Activated B cell treated with CpG ODN at 0.5 μM for 24 hours (primary cell): ENCODE data around the gene MKLN1. TPM values are rescaled to one million over a fixed set of nuclear protein-coding genes. Genes with fewer than 3 reads are reported as not detected.

Experiments
- ATAC-seq: fragments of 200-7000 bp; cut with Tn5 transposase; one replicate; pipeline ENCODE4 v1.10.0; 2021; ENCODE audit warnings: low read depth, mild to moderate bottlenecking, moderate library complexity
- CTCF ChIA-PET: fragments of 350-600 bp; sonication (Branson Sonifier 250); formaldehyde crosslinking; loops from one replicate; lab custom pipeline; 2021; ENCODE audit warnings: antibody characterized with exemption; lab: Charles Lee
- POLR2A ChIA-PET: fragments of 350-600 bp; sonication (Branson Sonifier 250); formaldehyde crosslinking; loops from one replicate; lab custom pipeline; 2021; ENCODE audit warnings: antibody characterized with exemption; lab: Charles Lee
- DNase-seq: peaks from one replicate; pipeline ENCODE4 v3.0.0; 2022
- H3K27ac Mint-ChIP-seq: one replicate; pipeline ENCODE4 v1.8.0; 2020; ENCODE audit warnings: mixed read lengths
- H3K27me3 Mint-ChIP-seq: one replicate; pipeline ENCODE4 v1.8.0; 2021; ENCODE audit warnings: mixed read lengths
- H3K36me3 Mint-ChIP-seq: one replicate; pipeline ENCODE4 v1.8.0; 2021; ENCODE audit warnings: low read depth, mixed read lengths
- H3K4me1 Mint-ChIP-seq: one replicate; pipeline ENCODE4 v1.8.0; 2021; ENCODE audit warnings: mixed read lengths
- H3K4me3 Mint-ChIP-seq: one replicate; pipeline ENCODE4 v1.8.0; 2020; ENCODE audit warnings: mild to moderate bottlenecking, mixed read lengths
- H3K9me3 Mint-ChIP-seq: one replicate; pipeline ENCODE4 v1.8.0; 2020; ENCODE audit warnings: mixed read lengths
- intact Hi-C: fragments of 100-400 bp; cut with micrococcal nuclease; formaldehyde crosslinking; loops from one replicate; pipeline ENCODE4 v1.15.1; 2024
- total RNA-seq: library from RNA; stranded (reverse); gene quantifications from 2 replicates; pipeline ENCODE4 v1.2.3, GENCODE V29; 2022
- TF ChIP-seq, protein P1 (sequence below): fragments of 200-600 bp; IDR thresholded peaks from one replicate; pipeline ENCODE4 v1.8.0; 2022; ENCODE audit warnings: antibody characterized with exemption, mild to moderate bottlenecking

MKLN1 gene
- total RNA-seq, 1 donor from 2014 or later: 64.6 TPM

DNA sequence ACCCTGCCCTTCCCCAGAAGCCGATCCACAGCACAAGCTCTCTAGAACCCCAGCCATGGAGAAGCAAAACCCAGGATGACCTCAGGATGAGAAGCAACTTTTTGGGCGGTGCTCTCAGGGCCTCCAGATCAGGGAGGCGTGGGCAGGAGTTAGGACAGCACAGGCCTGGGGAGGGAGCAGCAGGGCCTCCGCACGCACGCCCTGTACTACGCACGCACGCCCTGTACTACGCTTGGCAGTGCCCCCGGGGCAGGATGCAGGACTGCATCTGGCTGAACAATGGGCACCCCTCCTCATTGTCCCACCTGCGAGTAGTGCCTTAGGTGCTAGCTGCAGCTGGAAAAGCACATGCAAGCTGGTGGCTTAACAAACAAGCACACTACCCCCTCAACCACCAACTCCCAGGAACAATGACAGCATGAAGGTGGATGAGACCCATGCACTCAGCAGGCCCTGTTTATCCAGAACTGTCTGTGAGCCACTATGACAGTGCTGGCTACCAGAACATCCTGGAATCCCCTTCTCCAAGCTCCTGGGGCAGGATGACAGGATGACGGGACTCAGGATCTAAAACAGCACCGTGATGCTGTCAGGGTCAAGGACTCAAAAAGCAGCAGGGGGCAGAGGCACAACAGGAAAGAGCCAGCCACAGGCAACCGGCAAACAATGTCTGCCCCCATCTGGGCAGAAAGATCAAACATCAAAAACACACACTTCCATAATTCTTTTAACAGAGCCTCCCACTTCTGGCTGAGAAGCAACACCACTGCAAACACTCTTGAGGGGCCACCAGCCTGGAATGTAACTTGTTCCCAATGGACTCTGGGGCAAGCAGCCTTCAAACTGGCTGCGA, 217.0 kb downstream of the MKLN1 start:
- DNase-seq (no peak), ATAC-seq (no peak)
- ChIA-PET POLR2A (no interaction called here), CTCF (interaction anchor here (0.8 kb wide), 1 partner anchor 9 kb away, joined by 3 read pairs; no protein-coding TSS in a partner anchor)
- Mint-ChIP-seq H3K36me3 (no peaks in the 10 kb centered on the region), H3K4me1 (no peaks in the 10 kb centered on the region), H3K27ac (no peak overlapping the region), H3K27me3 (no peaks in the 10 kb centered on the region), H3K9me3 (no peaks in the 10 kb centered on the region), H3K4me3 (no peak overlapping the region)
- TF ChIP-seq, protein P1, sequence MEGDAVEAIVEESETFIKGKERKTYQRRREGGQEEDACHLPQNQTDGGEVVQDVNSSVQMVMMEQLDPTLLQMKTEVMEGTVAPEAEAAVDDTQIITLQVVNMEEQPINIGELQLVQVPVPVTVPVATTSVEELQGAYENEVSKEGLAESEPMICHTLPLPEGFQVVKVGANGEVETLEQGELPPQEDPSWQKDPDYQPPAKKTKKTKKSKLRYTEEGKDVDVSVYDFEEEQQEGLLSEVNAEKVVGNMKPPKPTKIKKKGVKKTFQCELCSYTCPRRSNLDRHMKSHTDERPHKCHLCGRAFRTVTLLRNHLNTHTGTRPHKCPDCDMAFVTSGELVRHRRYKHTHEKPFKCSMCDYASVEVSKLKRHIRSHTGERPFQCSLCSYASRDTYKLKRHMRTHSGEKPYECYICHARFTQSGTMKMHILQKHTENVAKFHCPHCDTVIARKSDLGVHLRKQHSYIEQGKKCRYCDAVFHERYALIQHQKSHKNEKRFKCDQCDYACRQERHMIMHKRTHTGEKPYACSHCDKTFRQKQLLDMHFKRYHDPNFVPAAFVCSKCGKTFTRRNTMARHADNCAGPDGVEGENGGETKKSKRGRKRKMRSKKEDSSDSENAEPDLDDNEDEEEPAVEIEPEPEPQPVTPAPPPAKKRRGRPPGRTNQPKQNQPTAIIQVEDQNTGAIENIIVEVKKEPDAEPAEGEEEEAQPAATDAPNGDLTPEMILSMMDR: no peak
- intact Hi-C loops: loop anchor here (1.0 kb wide), 1 partner anchor 110 kb away; no protein-coding TSS in a partner anchor

DNA sequence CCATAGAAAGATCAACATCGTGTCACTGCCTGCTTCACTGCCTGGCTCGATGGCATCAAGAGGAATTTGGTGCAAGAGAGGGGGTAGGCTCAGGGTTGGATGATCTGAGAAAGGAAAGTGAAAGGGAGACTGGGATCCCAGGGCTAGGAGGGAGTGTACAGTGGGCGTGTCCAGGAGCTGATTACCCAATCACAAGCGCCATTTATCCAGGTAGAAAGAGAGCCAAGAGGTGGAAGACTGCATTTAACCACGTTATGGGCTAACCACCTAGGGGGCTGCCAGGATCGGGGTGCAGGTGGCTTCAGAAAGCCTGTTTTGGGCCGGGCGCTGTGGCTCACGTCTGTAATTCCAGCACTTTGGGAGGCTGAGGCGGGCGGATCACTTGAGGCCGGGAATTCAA, 218.4 kb downstream of the MKLN1 start:
- ATAC-seq: no peak
- TF ChIP-seq, protein P1: no peak
- Mint-ChIP-seq H3K4me1 (no peaks in the 10 kb centered on the region), H3K9me3 (no peaks in the 10 kb centered on the region), H3K27me3 (no peaks in the 10 kb centered on the region), H3K27ac (no peak overlapping the region), H3K36me3 (no peaks in the 10 kb centered on the region), H3K4me3 (no peak overlapping the region)
- intact Hi-C loops: no loop called here
- no peak for DNase-seq
- ChIA-PET CTCF (interaction anchor here (1.1 kb wide), 1 partner anchor 9 kb away, joined by 4 read pairs; no protein-coding TSS in a partner anchor), POLR2A (no interaction called here)

Other genes with a start within 250 kb of the MKLN1 start
- gene PODXL, start 228.8 kb downstream of the MKLN1 start, total RNA-seq: 0.93 and 1.4 TPM in 2 replicates